G401.6 (cell line): ENCODE results near the gene CST11.

Source experiments
- FAIRE-seq: peaks from 2 replicates; lab custom pipeline; 2012; peaks lifted over from hg19 to GRCh38; lab: Jason Lieb, UNC

Gene CST11

GRCh38 chr20:23453549-23454543 lies 1.2 kb upstream of the CST11 start:
- FAIRE-seq: no peak

- FAIRE-seq: no peak
Observed at GRCh38 chr20:23451956-23452487, 654 bp downstream of the CST11 start.

GRCh38 chr20:23450877-23451276 lies 1.8 kb downstream of the CST11 start:
- FAIRE-seq: no peak

GRCh38 chr20:23449421-23449820 lies 3.3 kb downstream of the CST11 start:
- FAIRE-seq: no peak

- no peak for FAIRE-seq
Observed at GRCh38 chr20:23448167-23448566, 4.5 kb downstream of the CST11 start.

- FAIRE-seq: peak; percentile 55
Observed at GRCh38 chr20:23446505-23446904, 6.2 kb downstream of the CST11 start.

- no peak for FAIRE-seq
Observed at GRCh38 chr20:23445596-23446217, 7.0 kb downstream of the CST11 start.

- no peak for FAIRE-seq
Observed at GRCh38 chr20:23444859-23445258, 7.8 kb downstream of the CST11 start.

GRCh38 chr20:23442436-23442835 lies 10.2 kb downstream of the CST11 start:
- FAIRE-seq: no peak

- peak; percentile 49 for FAIRE-seq
Observed at GRCh38 chr20:23441850-23442313, 10.8 kb downstream of the CST11 start.

GRCh38 chr20:23440004-23440403 lies 12.7 kb downstream of the CST11 start:
- no peak for FAIRE-seq

- no peak for FAIRE-seq
Observed at GRCh38 chr20:23438661-23439060, 14.0 kb downstream of the CST11 start.

- FAIRE-seq: no peak
Observed at GRCh38 chr20:23437126-23437899, 15.4 kb downstream of the CST11 start.

GRCh38 chr20:23436681-23437080 lies 16.0 kb downstream of the CST11 start:
- no peak for FAIRE-seq

GRCh38 chr20:23435626-23436539 lies 16.8 kb downstream of the CST11 start:
- FAIRE-seq: no peak

GRCh38 chr20:23434521-23435313 lies 18.0 kb downstream of the CST11 start:
- FAIRE-seq: no peak

- no peak for FAIRE-seq
Observed at GRCh38 chr20:23433628-23434027, 19.0 kb downstream of the CST11 start.

GRCh38 chr20:23425129-23425528 lies 27.5 kb downstream of the CST11 start:
- no peak for FAIRE-seq

- FAIRE-seq: peak; percentile 76
Observed at GRCh38 chr20:23420943-23421931, 31.4 kb downstream of the CST11 start, which contains the start of gene NAPB. TSS of gene NAPB (minus strand) at chr20:23421488. CDS start at chr20:23421402, 86 bp downstream.
